ENCODE measurements around the gene TEX19. TPM values are rescaled to one million over a fixed set of nuclear protein-coding genes. Genes with fewer than 3 reads are reported as not detected.
A peak's percentile ranks its signal among the peaks of the same experiment; 100 is the strongest.

The TEX19 gene
- total and polyA plus RNA-seq, 2 experiments from 2014 or later: 0.10 to 0.66 TPM

GRCh38 chr17:82328141-82328993, 30.7 kb upstream of the TEX19 start:
- no peak overlapping the region for H2AFZ ChIP-seq
- no peak overlapping the region for H3K27ac Mint-ChIP-seq
- H3F3A ChIP-seq (replicated peaks; ENCODE audit: low read depth): no peaks in the 10 kb centered on the region
- TF ChIP-seq ZNF462 (CRISPR knock-in tag; IDR thresholded peaks at IDR 0.05): no peak
- no peak for TF ChIP-seq POLR2AphosphoS5 (IDR thresholded peaks at IDR 0.05; ENCODE audit: low read depth)
- TF ChIP-seq JUNB (IDR thresholded peaks at IDR 0.05; ENCODE audit: unreplicated experiment): no peak
- H3K9me2 ChIP-seq (ENCODE audit: insufficient read depth): no peaks in the 10 kb centered on the region
- no peaks in the 10 kb centered on the region for H4K20me1 ChIP-seq (replicated peaks; ENCODE audit: insufficient read depth)
- H3K4me3 ChIP-seq: no peak overlapping the region
- no peak overlapping the region for H3K27ac ChIP-seq (ENCODE audit: low read depth)
- H3K27me3 ChIP-seq (ENCODE audit: insufficient read depth): peaks cover 20% of the 10 kb centered on the region
- no peaks in the 10 kb centered on the region for H3K36me3 ChIP-seq (ENCODE audit: insufficient read depth)
- H3K27me3 Mint-ChIP-seq (ENCODE audit: insufficient read depth, low read depth, poor library complexity): peaks cover 27% of the 10 kb centered on the region
- no peaks in the 10 kb centered on the region for H3K9me3 Mint-ChIP-seq
- H3K4me1 Mint-ChIP-seq: peaks cover 17% of the 10 kb centered on the region
- H3K4me2 ChIP-seq: no peak overlapping the region
- no peak overlapping the region; the same call in 2 of the 3 replicates for H3K4me3 Mint-ChIP-seq
- H3K79me2 ChIP-seq (replicated peaks; ENCODE audit: insufficient read depth): no peaks in the 10 kb centered on the region
- H3K36me3 Mint-ChIP-seq (ENCODE audit: low read depth): no peaks in the 10 kb centered on the region; the same call in 2 of the 3 replicates
- DNase-seq (ENCODE audit: low spot score): no peak
- peak; percentile 33 for ATAC-seq
- H3K4me1 ChIP-seq (ENCODE audit: insufficient read depth): no peaks in the 10 kb centered on the region

- H3K4me1 Mint-ChIP-seq: peaks cover 17% of the 10 kb centered on the region
- H3K27me3 ChIP-seq (ENCODE audit: insufficient read depth): peaks cover 27% of the 10 kb centered on the region
- no peaks in the 10 kb centered on the region for H3K36me3 ChIP-seq (ENCODE audit: insufficient read depth)
- H3K79me2 ChIP-seq (replicated peaks; ENCODE audit: insufficient read depth): no peaks in the 10 kb centered on the region
- ATAC-seq (no peak), DNase-seq (ENCODE audit: low spot score) (no peak)
- no peak overlapping the region for H3K4me2 ChIP-seq
- H4K20me1 ChIP-seq (replicated peaks; ENCODE audit: insufficient read depth): no peaks in the 10 kb centered on the region
- H3K4me3 ChIP-seq: no peak overlapping the region
- H3K27ac ChIP-seq (ENCODE audit: low read depth): no peak overlapping the region
- H3K9me2 ChIP-seq (ENCODE audit: insufficient read depth): no peaks in the 10 kb centered on the region
- H3K4me3 Mint-ChIP-seq: no peak overlapping the region; the same call in 2 of the 3 replicates
- peaks cover 33% of the 10 kb centered on the region for H3K27me3 Mint-ChIP-seq (ENCODE audit: insufficient read depth, low read depth, poor library complexity)
- H3K9me3 Mint-ChIP-seq: no peaks in the 10 kb centered on the region
- no peak overlapping the region for H3K27ac Mint-ChIP-seq
- H2AFZ ChIP-seq: no peak overlapping the region
- no peaks in the 10 kb centered on the region for H3F3A ChIP-seq (replicated peaks; ENCODE audit: low read depth)
- H3K4me1 ChIP-seq (ENCODE audit: insufficient read depth): no peaks in the 10 kb centered on the region
- H3K36me3 Mint-ChIP-seq (ENCODE audit: low read depth): no peaks in the 10 kb centered on the region; the same call in 2 of the 3 replicates
- TF ChIP-seq POLR2AphosphoS5 (IDR thresholded peaks at IDR 0.05; ENCODE audit: low read depth) (no peak), ZNF331 (CRISPR knock-in tag; IDR thresholded peaks at IDR 0.05; ENCODE audit: low read depth) (no peak), ZNF462 (CRISPR knock-in tag; IDR thresholded peaks at IDR 0.05) (no peak)
Observed at GRCh38 chr17:82328994-82329507, 30.0 kb upstream of the TEX19 start.

Data from GM23338 (cell line).